ENCODE data around the gene CLEC2B.
A peak's percentile ranks its signal among the peaks of the same experiment; 100 is the strongest.

Gene CLEC2B

DNA sequence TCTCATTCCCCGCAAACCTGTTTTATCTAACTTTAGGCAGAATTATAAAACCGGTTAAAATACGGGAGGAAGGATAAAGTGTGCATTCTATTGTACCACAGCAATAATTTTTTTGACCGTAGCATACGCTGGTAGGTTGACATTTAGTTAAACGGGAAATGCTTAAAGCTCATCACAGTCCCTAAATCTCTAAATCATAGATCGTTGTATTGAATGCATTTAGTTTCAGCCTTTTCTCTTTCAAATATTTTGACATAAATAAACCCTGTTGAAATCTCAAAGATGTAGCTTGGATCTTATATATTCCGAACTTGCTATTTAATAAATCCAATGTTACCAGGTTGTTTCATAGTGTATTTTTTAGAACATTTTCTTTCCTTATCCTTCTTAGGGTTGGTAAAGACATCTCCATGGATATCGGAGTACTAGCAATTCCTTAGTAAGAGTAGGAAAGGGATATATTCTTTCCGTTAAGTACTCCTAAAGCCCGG is 798 bp downstream of the CLEC2B start:
- DNase-seq, result peak in 1 of 2 experiments; percentile 33

GRCh38 chr12:9867531-9867930 is 1.6 kb downstream of the CLEC2B start:
- peak in 1 of 2 experiments; percentile 17 for DNase-seq

DNA sequence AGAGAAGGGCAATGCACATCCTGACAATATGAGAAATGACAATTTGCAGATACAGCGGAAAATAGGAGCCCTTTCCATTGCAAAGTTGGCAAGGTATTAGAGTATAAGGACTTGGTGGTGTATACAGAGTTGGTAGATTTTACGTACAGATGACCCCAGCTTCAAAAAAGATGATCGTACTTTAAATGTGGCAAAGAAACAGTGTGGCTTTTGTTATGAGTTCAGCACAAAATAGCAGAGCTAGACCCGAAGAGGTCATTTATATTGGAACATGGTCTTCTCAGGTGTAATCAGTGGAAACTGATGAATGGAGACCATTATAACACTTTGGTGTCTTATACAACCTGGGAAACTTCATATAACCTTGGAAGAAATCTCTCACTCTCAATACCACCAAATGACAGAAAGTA is 2.3 kb downstream of the CLEC2B start:
- DNase-seq, result no peak

- DNase-seq, result no peak
These were observed 4.1 kb downstream of the CLEC2B start for GRCh38 chr12:9864913-9865675.

- no peak for DNase-seq
These were observed 11.0 kb downstream of the CLEC2B start for GRCh38 chr12:9858135-9858534.

- DNase-seq, result no peak
These were observed 12.3 kb downstream of the CLEC2B start for GRCh38 chr12:9856894-9857293.

- no peak for DNase-seq
These were observed 13.0 kb downstream of the CLEC2B start for GRCh38 chr12:9856151-9856550.

DNA sequence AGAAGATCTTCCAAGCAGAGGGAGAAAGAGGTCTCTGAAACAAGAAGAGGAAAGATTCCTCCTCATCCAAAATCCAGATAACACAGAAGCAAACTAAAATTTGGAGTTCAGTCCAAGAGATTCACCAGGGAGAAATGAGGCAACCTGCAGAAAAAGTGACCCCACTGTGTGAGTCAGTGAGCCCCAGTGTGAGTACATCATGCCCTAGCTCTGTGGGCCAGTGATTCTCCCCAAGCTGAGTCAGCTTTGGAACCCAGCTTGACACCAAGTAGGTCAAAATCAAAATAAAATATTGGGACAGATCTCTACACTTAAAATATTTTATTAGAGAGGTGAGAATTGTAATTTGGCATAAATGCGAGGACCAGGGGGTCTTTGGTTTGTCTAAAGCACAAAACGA is 17.2 kb downstream of the CLEC2B start:
- DNase-seq, result no peak

- no peak for DNase-seq
These were observed 18.1 kb downstream of the CLEC2B start for GRCh38 chr12:9851050-9851449.

DNA sequence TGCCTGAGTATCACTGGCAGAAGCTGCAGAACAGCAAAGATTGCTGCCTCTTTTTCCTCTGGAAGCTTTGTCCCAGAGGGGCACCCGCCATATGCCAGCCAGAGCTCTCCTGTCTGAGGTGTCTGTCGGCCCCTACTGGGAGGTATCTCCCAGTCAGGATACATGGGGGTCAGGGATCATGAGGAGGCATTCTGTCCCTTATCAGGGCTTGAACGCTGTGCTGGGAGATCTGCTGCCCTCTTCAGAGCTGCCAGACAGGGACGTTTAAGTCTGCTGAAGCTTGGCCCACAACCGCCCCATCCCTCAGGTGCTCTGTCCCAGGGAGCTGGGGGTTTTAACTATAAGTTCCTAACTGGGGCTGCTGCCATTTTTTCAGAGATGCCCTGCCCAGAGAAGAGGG is 20.3 kb downstream of the CLEC2B start:
- DNase-seq, result no peak

DNA sequence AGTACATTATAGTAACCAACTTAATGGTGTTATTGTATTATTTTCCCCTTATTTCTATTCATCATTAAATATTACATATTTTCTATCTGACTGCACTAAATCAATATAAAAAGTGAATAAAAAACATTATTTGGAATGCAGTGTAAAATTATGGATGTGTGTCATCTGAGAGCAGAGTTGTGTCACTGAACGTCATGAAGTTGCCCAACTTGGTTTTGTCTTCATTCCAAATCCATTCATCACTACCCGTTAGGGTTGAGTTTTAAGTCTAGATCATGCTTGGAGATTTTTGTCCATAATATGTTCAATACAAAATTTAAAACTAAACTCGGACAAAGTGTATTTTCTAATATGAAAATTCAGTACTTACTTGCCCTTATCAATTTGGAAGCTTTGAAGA is 25.7 kb downstream of the CLEC2B start:
- DNase-seq, result no peak

GRCh38 chr12:9831720-9832119 is 37.4 kb downstream of the CLEC2B start:
- DNase-seq, result no peak

- no peak for DNase-seq
These were observed 39.2 kb downstream of the CLEC2B start for GRCh38 chr12:9829982-9830381.

DNA sequence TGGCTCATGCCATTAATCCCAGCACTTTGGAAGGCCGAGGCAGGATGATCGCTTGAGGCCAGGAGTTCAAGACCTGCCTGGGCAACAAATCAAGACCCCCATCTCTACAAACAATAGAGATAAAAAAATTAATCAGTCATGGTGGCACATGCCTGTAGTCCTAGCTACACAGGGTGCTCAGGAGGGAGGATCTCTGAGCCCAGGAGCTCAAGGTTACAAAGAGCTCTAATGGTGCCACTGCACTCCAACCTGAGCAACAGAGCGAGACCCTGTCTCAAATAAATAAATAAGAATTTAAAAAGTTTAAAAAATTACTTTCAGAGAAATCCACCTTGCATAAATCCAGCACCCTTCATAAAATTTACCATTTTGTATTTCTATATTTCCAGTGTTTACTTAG is 39.7 kb downstream of the CLEC2B start:
- DNase-seq, result no peak

DNA sequence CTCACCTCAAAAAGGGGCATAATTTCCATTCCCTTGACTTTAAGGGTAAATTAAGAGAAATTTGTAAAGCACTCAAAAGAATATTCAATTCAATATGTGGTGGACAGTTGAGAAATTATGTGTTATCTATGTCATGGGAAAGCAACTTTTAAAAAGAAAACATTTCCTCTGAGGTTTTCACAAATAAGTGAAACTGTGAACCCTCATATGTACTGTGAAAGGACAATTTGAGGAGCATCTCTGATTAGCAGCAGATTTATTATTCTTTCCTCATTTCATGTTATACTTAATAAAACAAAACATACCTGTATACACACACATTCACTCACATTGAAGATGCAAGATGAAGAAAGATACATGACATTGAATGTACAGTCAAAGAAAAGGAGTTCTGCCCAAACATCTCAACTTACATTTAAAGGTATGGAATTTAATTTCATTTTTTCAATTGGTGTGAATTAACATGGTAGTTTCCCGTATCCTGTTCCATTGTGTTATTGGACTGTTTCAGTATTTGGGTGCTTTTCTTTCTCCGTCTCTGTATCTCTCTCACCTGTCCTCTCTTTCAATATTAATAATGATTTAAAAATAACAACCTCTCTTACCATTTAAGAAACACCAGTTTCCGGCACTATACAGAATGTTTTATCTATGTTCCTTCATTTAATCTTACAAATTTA is 41.8 kb downstream of the CLEC2B start, which contains the start of gene KLRF1:
TSS of gene KLRF1 (plus strand) at position 273 of the 680 bp plus-strand sequence. CDS start at position 337, 64 bp downstream.
- DNase-seq, result no peak

DNA sequence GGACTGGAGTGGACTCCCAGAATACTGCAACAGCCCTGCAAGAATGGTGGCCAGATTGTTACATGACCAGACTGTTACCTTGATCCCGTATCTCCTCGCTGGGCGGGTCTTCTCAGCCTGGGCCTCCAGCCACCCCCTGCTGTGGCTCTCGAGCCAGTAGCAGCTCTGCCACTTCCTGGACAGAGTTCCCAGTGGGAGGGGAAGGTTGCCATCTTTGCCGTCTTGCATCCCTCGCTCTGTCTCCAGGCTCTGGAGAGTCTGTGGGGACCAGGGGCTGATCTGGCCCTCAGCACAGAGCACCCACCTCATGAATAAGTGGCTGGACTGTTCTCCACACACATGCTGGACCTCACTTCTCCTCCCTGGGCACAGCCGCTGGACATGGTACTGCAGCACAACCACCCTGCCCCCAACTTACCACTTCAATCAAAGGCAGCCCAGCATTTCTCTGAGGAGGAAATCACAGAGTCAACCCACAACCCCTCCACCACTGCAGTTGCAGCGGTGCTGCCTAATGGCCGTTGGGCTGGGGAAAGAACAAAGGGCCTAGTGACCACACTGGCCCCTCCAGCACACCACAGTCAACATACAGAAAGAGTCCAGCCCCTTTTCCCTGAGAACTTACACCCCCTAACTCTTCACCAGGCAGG is 48.7 kb downstream of the CLEC2B start:
- no peak for DNase-seq

GRCh38 chr12:9813821-9814798 is 55.0 kb downstream of the CLEC2B start:
- DNase-seq, result peak; percentile 74 to 77

DNA sequence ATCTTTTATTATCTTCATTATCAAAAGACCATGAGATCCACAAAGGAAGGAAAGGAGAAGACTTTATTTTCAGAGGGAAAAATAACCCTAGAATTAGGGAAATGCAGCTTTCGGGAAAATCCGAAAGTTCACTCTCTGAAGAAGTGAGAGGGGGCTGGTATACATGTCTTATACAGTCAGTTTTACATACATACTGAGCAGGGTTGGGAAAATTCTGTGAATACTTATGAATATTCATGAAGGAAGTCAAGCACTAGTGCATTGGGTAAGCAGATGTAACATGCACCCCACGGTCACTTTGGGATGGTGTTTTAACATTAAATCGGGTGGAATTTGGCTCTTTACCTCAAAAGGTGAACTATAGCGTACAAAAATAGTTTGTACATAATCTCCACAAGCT is 57.5 kb downstream of the CLEC2B start:
- no peak for DNase-seq

DNA sequence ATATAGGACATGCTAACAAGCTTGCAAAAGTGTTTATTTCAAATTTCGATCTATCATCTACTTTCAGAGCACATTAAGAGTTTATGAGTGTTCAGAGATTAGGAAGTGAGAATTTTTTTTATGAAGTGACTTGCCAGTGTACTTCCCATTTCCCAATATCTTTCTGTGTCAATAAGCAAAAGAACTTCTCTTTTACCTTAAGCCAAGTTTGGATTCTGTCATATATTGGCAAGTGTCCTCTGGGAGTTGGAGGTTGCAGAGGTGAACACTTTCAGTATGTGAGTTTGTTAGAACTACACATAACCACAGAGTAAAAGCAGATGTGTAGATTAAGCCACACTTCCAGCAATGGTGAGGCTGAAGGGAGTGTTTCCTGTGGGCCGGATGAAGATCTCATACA is 58.5 kb downstream of the CLEC2B start:
- peak in 1 of 2 experiments; percentile 15 for DNase-seq

GRCh38 chr12:9809866-9810265 is 59.3 kb downstream of the CLEC2B start:
- DNase-seq, result no peak

DNA sequence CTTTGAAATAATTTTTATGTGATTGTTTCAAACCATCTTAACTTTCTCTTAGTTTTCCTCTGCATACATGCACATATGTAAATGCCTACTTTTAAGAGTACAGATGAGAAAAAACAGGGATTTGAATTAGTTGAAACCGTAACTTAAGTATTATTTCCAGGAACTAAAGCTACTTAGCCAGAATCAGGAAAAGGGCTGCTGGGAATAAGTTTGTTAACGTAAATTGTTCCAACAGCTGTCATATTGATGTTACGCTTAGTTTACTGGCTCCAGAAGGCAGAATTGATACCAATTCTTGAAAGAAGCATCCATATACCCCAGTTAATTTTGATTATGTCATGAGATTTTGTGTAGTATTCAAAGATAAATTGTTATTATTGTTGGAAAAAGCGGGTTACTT is 59.8 kb downstream of the CLEC2B start:
- no peak for DNase-seq

DNA sequence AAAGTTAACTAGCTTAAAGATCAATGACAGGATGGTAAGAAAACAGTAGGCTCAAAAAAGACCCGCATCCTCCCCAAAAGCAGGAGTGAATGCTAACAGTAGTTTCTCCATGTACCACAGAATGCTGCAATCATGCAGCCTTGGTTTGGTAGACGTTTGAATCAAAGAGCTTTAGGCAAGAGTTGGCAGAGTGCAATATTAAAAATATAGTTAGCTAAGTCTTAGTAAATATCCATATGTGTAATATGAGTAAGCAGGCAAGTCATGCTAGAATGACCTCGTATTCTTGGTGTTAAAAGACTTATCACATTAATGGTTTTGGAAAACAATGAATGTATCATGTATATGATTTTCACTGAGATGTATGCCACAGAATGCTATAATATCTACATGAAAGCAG is 60.6 kb downstream of the CLEC2B start:
- no peak for DNase-seq

GRCh38 chr12:9806714-9807113 is 62.4 kb downstream of the CLEC2B start:
- DNase-seq, result no peak
